BJ (cell line): Measurements from ENCODE around the gene OPCML. TPM values are rescaled to one million over a fixed set of nuclear protein-coding genes. Genes with fewer than 3 reads are reported as not detected.

Source experiments
- CTCF ChIA-PET: fragments of 350-600 bp; formaldehyde crosslinking; extraction: SDS; loops from one replicate; lab custom pipeline; 2021; ENCODE audit warnings: antibody characterized with exemption, inconsistent platforms; lab: Yijun Ruan, JAX
- POLR2A ChIA-PET: fragments of 300-600 bp; sonication (Branson Sonifier 250); formaldehyde crosslinking; extraction: SDS; loops from one replicate; lab custom pipeline; 2021; ENCODE audit warnings: antibody characterized with exemption; lab: Charles Lee
- DNase-seq: peaks from one replicate; pipeline ENCODE4 v3.0.0-alpha.2; 2011; ENCODE audit warnings: low read depth
- H3K27me3 ChIP-seq: 2 replicates; pipeline ENCODE4 v1.6.0; 2011; ENCODE audit warnings: low read length; ENCODE audit not compliant: control insufficient read depth, insufficient read depth
- H3K36me3 ChIP-seq: 2 replicates; pipeline ENCODE4 v1.5.1; 2011; ENCODE audit warnings: low read length; ENCODE audit not compliant: control insufficient read depth, insufficient read depth
- H3K4me3 ChIP-seq: 2 replicates; pipeline ENCODE4 v1.5.1; 2011; ENCODE audit warnings: low read depth, mild to moderate bottlenecking, control low read depth, low read length
- CTCF ChIP-seq: IDR thresholded peaks from 2 replicates; pipeline ENCODE4 v1.5.1; 2011; ENCODE audit warnings: low read depth, mild to moderate bottlenecking, control low read depth, inconsistent platforms, low read length, moderate library complexity; ENCODE audit not compliant: insufficient read depth
- polyA plus RNA-seq: library from polyadenylated mRNA; depleted of rRNA; stranded (reverse); fragments of >200 nt; gene quantifications from 2 replicates; pipeline ENCODE4 v1.2.3, GENCODE V29; 2011

The OPCML gene
- polyA plus RNA-seq, 1 experiment: 2.0 TPM

DNA sequence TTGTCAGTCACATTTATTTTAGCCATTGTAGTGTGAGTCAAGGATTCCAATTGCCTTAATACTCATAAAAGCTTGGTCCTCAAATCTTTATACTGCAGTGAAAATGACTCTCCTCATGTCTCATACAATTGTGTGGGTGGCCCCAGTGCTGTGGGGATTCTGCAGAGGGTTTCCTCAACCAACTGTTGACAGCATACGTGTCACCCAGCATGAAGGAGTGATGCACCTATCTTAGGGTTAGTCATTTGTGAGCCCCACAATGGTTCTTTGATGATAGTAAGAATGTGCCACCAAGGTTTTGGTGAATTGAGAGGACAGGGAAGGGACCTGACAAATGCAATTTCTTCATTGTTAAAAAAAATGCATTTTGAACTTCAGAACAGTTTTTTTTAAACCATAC, 1046.2 kb downstream of the OPCML start:
- CTCF ChIA-PET: no interaction called here
- Histone ChIP-seq H3K36me3 (no peaks in the 10 kb centered on the region), H3K27me3 (no peaks in the 10 kb centered on the region), H3K4me3 (no peak overlapping the region)
- no peak for DNase-seq
- POLR2A ChIA-PET: no interaction called here
- TF ChIP-seq CTCF: no peak

DNA sequence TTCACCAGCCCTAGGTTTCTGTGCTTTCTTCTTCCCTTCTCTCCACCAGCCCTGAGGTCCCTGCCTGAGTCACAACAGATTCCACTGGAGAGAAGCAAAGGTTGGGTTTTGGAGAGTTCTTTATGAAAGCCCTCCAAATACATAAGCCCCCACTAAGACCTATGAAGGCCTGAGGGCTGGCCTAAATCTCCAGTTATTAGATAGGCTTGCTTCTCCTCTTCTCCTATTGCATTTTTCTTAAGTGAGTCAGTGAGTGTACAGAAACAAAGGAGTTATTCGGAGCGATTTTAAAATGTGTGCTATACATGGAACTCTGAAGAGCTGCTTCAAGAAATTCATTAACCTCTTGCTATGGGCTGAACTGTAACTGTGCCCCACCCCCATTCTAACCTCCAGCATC, 1057.3 kb downstream of the OPCML start:
- Histone ChIP-seq H3K27me3 (no peaks in the 10 kb centered on the region), H3K4me3 (no peak overlapping the region), H3K36me3 (no peaks in the 10 kb centered on the region)
- ChIA-PET CTCF (no interaction called here), POLR2A (no interaction called here)
- no peak for TF ChIP-seq CTCF
- no peak for DNase-seq

GRCh38 chr11:132472411-132473172, 1059.7 kb downstream of the OPCML start:
- Histone ChIP-seq H3K27me3 (no peaks in the 10 kb centered on the region), H3K4me3 (no peak overlapping the region), H3K36me3 (no peaks in the 10 kb centered on the region)
- POLR2A ChIA-PET: no interaction called here
- CTCF ChIA-PET: interaction anchor here (0.7 to 1.2 kb wide), 2 partner anchors 376 to 469 kb away, joined by 3 to 5 read pairs; no protein-coding TSS in a partner anchor
- no peak for DNase-seq
- TF ChIP-seq CTCF: no peak

DNA sequence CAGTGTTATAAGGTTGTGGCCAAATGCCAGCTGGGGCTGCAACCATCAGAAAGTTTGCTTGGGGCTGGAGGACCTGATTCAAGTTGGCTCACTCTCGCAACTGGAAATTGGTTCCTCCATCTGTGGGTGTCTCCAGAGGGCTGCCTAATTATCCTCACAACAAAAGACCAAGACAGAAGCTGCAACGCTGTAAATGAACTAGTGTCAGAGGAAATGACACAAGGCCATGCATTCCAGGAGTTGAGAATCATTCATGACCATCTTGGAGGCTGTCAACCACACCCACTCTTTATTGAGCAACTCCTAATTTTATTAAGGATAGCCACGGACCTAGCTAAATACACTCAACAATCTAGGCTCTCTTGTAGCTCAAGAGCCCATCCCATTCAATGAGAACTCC, 1060.8 kb downstream of the OPCML start:
- Histone ChIP-seq H3K36me3 (no peaks in the 10 kb centered on the region), H3K4me3 (no peak overlapping the region), H3K27me3 (no peaks in the 10 kb centered on the region)
- ChIA-PET CTCF (interaction anchor here (1.2 kb wide), 1 partner anchor 470 kb away, joined by 5 read pairs; no protein-coding TSS in a partner anchor), POLR2A (no interaction called here)
- TF ChIP-seq CTCF: no peak
- no peak for DNase-seq

GRCh38 chr11:132466983-132467382, 1065.3 kb downstream of the OPCML start:
- no peak for DNase-seq
- POLR2A ChIA-PET: no interaction called here

More at GRCh38 chr11:132466983-132467382, 1065.3 kb downstream of the OPCML start:
- no peaks in the 10 kb centered on the region for H3K36me3 ChIP-seq
- no peaks in the 10 kb centered on the region for H3K27me3 ChIP-seq
- CTCF ChIA-PET: interaction anchor here (1.2 kb wide), 1 partner anchor 474 kb away, joined by 4 read pairs; no protein-coding TSS in a partner anchor
- TF ChIP-seq CTCF: no peak
- H3K4me3 ChIP-seq: no peak overlapping the region
